HEK293 (cell line): ENCODE measurements around the gene AGO3.

Experiments used
- CTCF ChIA-PET: fragments of 350-600 bp; formaldehyde crosslinking; extraction: SDS; loops from one replicate; lab custom pipeline; 2021; ENCODE audit warnings: antibody characterized with exemption; lab: Yijun Ruan, JAX
- POLR2A ChIA-PET: fragments of 300-600 bp; formaldehyde crosslinking; extraction: SDS; loops from one replicate; lab custom pipeline; 2020; ENCODE audit warnings: antibody characterized with exemption, inconsistent platforms; lab: Yijun Ruan, JAX
- H3K27ac ChIP-seq: fragments of 200-500 bp; sonication (Bioruptor generic); 2 replicates; pipeline ENCODE4 v1.5.1; 2014; ENCODE audit warnings: low read depth, low read length, control low read depth, inconsistent platforms; ENCODE audit errors: extremely low read depth
- H3K36me3 ChIP-seq, 2 experiments: fragments of 200-500 bp in 1 of 2; sonication (Bioruptor generic) in 1 of 2; 1 replicate in 1 of 2; 2 replicates in 1 of 2; pipeline ENCODE4 v1.5.1; 2014 to 2017; ENCODE audit warnings: inconsistent platforms in 2 of 2, low read length in 2 of 2; ENCODE audit not compliant: control insufficient read depth in 2 of 2, insufficient read depth in 1 of 2
- H3K4me1 ChIP-seq: fragments of 200-500 bp; sonication (Bioruptor generic); 2 replicates; pipeline ENCODE4 v1.5.1; 2014; ENCODE audit warnings: mild to moderate bottlenecking, low read length, inconsistent platforms; ENCODE audit not compliant: control insufficient read depth, insufficient read depth
- H3K4me3 ChIP-seq: 2 replicates; pipeline ENCODE4 v1.5.1; 2011; ENCODE audit warnings: low read depth, mild to moderate bottlenecking, control low read depth, low read length, moderate library complexity
- H3K9me3 ChIP-seq: fragments of 200-500 bp; sonication (Bioruptor generic); 2 replicates; pipeline ENCODE4 v1.5.1; 2014; ENCODE audit warnings: low read depth, low read length, inconsistent platforms; ENCODE audit not compliant: control insufficient read depth, insufficient read depth
- EGR2 ChIP-seq: fragments of 450-650 bp; formaldehyde crosslinking; IDR thresholded peaks from 2 replicates; pipeline ENCODE4 v1.5.1; 2016; ENCODE audit warnings: low read depth, missing biosample characterization, missing genetic modification characterization
- GFI1B ChIP-seq: fragments of 450-650 bp; formaldehyde crosslinking; IDR thresholded peaks from 2 replicates; pipeline ENCODE4 v1.5.1; 2016; ENCODE audit warnings: missing biosample characterization, missing genetic modification characterization
- GLI4 ChIP-seq: fragments of 450-650 bp; formaldehyde crosslinking; IDR thresholded peaks from 2 replicates; pipeline ENCODE4 v1.5.1; 2016; ENCODE audit warnings: missing biosample characterization, missing genetic modification characterization
- HOXC10 ChIP-seq: sonication (generic); formaldehyde crosslinking; IDR thresholded peaks from 2 replicates; pipeline ENCODE4 v1.8.1; 2023; ENCODE audit warnings: mild to moderate bottlenecking, missing genetic modification reagents
- INSM2 ChIP-seq: fragments of 450-650 bp; formaldehyde crosslinking; IDR thresholded peaks from 2 replicates; pipeline ENCODE4 v1.5.1; 2016; ENCODE audit warnings: missing biosample characterization, missing genetic modification characterization
- SP7 ChIP-seq: fragments of 450-650 bp; formaldehyde crosslinking; IDR thresholded peaks from 2 replicates; pipeline ENCODE4 v1.5.1; 2016; ENCODE audit warnings: missing biosample characterization, missing genetic modification characterization
- WT1 ChIP-seq: fragments of 450-650 bp; formaldehyde crosslinking; IDR thresholded peaks from 2 replicates; pipeline ENCODE4 v1.5.1; 2016; ENCODE audit warnings: missing biosample characterization, missing genetic modification characterization
- ZBTB17 ChIP-seq: fragments of 450-650 bp; formaldehyde crosslinking; IDR thresholded peaks from 2 replicates; pipeline ENCODE4 v1.5.1; 2016; ENCODE audit warnings: missing biosample characterization, missing genetic modification characterization
- ZBTB8A ChIP-seq: fragments of 450-650 bp; formaldehyde crosslinking; IDR thresholded peaks from 2 replicates; pipeline ENCODE4 v1.5.1; 2016; ENCODE audit warnings: missing biosample characterization, missing genetic modification characterization
- ZFHX2 ChIP-seq: fragments of 450-650 bp; formaldehyde crosslinking; conservative IDR thresholded peaks from 2 replicates; pipeline ENCODE4 v1.5.1; 2016; ENCODE audit warnings: missing biosample characterization, missing genetic modification characterization
- ZIC2 ChIP-seq: fragments of 450-650 bp; formaldehyde crosslinking; IDR thresholded peaks from 2 replicates; pipeline ENCODE4 v1.5.1; 2016; ENCODE audit warnings: missing biosample characterization, missing genetic modification characterization
- ZNF274 ChIP-seq, 2 experiments: fragments of 200-500 bp in 1 of 2; fragments of 450-650 bp in 1 of 2; sonication (Bioruptor generic) in 1 of 2; formaldehyde crosslinking in 1 of 2; IDR thresholded peaks; 2 replicates each; pipeline versions ENCODE4 v1.5.1 to v1.6.1; 2014 to 2016; ENCODE audit warnings: borderline replicate concordance in 1 of 2, inconsistent platforms in 1 of 2, low read length in 1 of 2, missing biosample characterization in 1 of 2, missing genetic modification characterization in 1 of 2
- ZNF335 ChIP-seq: fragments of 450-650 bp; formaldehyde crosslinking; conservative IDR thresholded peaks from 2 replicates; pipeline ENCODE4 v1.5.1; 2016; ENCODE audit warnings: missing biosample characterization, missing genetic modification characterization
- ZNF701 ChIP-seq: fragments of 450-650 bp; formaldehyde crosslinking; IDR thresholded peaks from 2 replicates; pipeline ENCODE4 v1.5.1; 2016; ENCODE audit warnings: missing biosample characterization, missing genetic modification characterization
- ZNF76 ChIP-seq: fragments of 450-650 bp; formaldehyde crosslinking; IDR thresholded peaks from 2 replicates; pipeline ENCODE4; 2016; ENCODE audit warnings: low read depth, missing biosample characterization, missing genetic modification characterization, borderline replicate concordance
- ZSCAN30 ChIP-seq: fragments of 450-650 bp; IDR thresholded peaks from 2 replicates; pipeline ENCODE4 v1.5.1; 2018; ENCODE audit warnings: missing biosample characterization, mild to moderate bottlenecking, missing genetic modification characterization, moderate library complexity
- TF ChIP-seq, protein P1 (sequence below): fragments of 450-650 bp; formaldehyde crosslinking; IDR thresholded peaks from 2 replicates; pipeline ENCODE4 v1.5.1; 2016; ENCODE audit warnings: missing biosample characterization, missing genetic modification characterization
- TF ChIP-seq, protein P2 (sequence below): fragments of 450-650 bp; formaldehyde crosslinking; IDR thresholded peaks from 2 replicates; pipeline ENCODE4 v1.5.1; 2016; ENCODE audit warnings: missing biosample characterization, missing genetic modification characterization

The AGO3 gene

GRCh38 chr1:36089393-36090121 lies 158.7 kb downstream of the AGO3 start:
- POLR2A ChIA-PET: no interaction called here
- H3K27ac ChIP-seq: peak overlapping the region; percentile 65; the same call in 1 of the 2 replicates
- CTCF ChIA-PET: interaction anchor here (1.0 to 1.1 kb wide), 3 partner anchors 8 to 206 kb away, joined by 3 to 4 read pairs (median 4); partner anchors contain the start of gene AGO1
- TF ChIP-seq ZNF701 (tag by site-specific recombination): no peak
- peak; percentile 26; the same call in 1 of the 2 replicates for TF ChIP-seq SP7 (tag by site-specific recombination)
- peak; percentile 42; the same call in 1 of the 2 replicates for TF ChIP-seq GFI1B
- TF ChIP-seq ZBTB8A (tag by site-specific recombination): no peak
- TF ChIP-seq, protein P1, sequence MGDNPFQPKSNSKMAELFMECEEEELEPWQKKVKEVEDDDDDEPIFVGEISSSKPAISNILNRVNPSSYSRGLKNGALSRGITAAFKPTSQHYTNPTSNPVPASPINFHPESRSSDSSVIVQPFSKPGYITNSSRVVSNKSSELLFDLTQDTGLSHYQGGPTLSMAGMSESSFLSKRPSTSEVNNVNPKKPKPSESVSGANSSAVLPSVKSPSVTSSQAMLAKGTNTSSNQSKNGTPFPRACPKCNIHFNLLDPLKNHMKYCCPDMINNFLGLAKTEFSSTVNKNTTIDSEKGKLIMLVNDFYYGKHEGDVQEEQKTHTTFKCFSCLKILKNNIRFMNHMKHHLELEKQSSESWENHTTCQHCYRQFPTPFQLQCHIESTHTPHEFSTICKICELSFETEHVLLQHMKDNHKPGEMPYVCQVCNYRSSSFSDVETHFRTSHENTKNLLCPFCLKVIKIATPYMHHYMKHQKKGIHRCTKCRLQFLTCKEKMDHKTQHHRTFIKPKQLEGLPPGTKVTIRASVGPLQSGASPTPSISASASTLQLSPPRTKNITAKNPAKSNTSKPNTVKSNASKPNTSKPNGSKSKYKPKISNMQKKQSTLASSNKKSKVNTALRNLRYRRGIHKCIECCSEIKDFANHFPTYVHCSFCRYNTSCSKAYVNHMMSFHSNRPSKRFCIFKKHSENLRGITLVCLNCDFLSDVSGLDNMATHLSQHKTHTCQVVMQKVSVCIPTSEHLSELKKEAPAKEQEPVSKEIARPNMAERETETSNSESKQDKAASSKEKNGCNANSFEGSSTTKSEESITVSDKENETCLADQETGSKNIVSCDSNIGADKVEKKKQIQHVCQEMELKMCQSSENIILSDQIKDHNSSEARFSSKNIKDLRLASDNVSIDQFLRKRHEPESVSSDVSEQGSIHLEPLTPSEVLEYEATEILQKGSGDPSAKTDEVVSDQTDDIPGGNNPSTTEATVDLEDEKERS: no peak
- no peak for TF ChIP-seq HOXC10 (CRISPR knock-in tag)
- no peak for TF ChIP-seq ZSCAN30 (tag by site-specific recombination)
- peak; percentile 50 for TF ChIP-seq ZFHX2 (tag by site-specific recombination)
- no peak for TF ChIP-seq ZNF274 (IDR thresholded peaks at IDR 0.05; ENCODE audit: low read length)
- TF ChIP-seq ZNF274 (tag by site-specific recombination; IDR thresholded peaks at IDR 0.05; ENCODE audit: borderline replicate concordance): no peak
- peak; percentile 47 for TF ChIP-seq ZIC2 (tag by site-specific recombination)
- TF ChIP-seq GLI4 (tag by site-specific recombination): no peak
- TF ChIP-seq ZBTB17 (tag by site-specific recombination): peak; percentile 15; the same call in 1 of the 2 replicates
- TF ChIP-seq WT1 (tag by site-specific recombination): peak; percentile 62
- peak; percentile 47 for TF ChIP-seq EGR2
- TF ChIP-seq ZNF335 (tag by site-specific recombination): peak; percentile 37
- TF ChIP-seq INSM2: peak; percentile 46
- TF ChIP-seq ZNF76 (tag by site-specific recombination): peak; percentile 53
- TF ChIP-seq, protein P2, sequence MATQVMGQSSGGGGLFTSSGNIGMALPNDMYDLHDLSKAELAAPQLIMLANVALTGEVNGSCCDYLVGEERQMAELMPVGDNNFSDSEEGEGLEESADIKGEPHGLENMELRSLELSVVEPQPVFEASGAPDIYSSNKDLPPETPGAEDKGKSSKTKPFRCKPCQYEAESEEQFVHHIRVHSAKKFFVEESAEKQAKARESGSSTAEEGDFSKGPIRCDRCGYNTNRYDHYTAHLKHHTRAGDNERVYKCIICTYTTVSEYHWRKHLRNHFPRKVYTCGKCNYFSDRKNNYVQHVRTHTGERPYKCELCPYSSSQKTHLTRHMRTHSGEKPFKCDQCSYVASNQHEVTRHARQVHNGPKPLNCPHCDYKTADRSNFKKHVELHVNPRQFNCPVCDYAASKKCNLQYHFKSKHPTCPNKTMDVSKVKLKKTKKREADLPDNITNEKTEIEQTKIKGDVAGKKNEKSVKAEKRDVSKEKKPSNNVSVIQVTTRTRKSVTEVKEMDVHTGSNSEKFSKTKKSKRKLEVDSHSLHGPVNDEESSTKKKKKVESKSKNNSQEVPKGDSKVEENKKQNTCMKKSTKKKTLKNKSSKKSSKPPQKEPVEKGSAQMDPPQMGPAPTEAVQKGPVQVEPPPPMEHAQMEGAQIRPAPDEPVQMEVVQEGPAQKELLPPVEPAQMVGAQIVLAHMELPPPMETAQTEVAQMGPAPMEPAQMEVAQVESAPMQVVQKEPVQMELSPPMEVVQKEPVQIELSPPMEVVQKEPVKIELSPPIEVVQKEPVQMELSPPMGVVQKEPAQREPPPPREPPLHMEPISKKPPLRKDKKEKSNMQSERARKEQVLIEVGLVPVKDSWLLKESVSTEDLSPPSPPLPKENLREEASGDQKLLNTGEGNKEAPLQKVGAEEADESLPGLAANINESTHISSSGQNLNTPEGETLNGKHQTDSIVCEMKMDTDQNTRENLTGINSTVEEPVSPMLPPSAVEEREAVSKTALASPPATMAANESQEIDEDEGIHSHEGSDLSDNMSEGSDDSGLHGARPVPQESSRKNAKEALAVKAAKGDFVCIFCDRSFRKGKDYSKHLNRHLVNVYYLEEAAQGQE (tag by site-specific recombination): peak; percentile 52
- peaks cover 4 to 47% of the 10 kb centered on the region in 2 experiments; a peak in 2 of 3 replicates for H3K36me3 ChIP-seq
- no peaks in the 10 kb centered on the region for H3K9me3 ChIP-seq
- H3K4me3 ChIP-seq: peak overlapping the region; percentile 91
- H3K4me1 ChIP-seq: no peaks in the 10 kb centered on the region
